HL-60 (cell line): ENCODE data around the gene ZNF672.

Source experiments
- REST ChIP-seq: IDR thresholded peaks from 2 replicates; pipeline ENCODE4 v1.6.1; 2012; ENCODE audit warnings: low read depth; ENCODE audit not compliant: insufficient replicate concordance
- TF ChIP-seq, protein P1 (sequence below): IDR thresholded peaks from one replicate; pipeline ENCODE4 v1.5.1; 2011; ENCODE audit warnings: low read length, control low read depth, inconsistent platforms; ENCODE audit not compliant: insufficient read depth

DNA sequence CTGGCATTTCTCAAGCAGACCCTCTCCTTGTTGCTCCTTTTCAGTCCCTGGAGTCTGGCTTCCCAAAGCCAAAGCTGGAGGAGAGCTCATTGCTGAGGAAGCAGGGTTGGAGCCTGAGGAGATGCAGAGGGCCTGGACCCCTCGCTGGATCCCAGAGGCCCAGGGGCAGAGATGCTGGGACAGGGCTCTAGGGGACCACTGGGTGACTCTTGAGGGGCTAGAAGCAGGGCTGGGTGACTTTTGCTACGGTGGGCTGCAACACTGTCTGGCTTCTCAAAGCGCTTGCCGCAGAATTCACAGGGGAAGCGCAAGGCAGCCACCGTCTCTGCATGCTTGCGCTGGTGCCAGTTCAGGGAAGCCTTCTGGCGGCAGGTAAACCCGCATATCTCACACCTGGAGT, 12.1 kb downstream of the ZNF672 start:
- TF ChIP-seq, protein P1, sequence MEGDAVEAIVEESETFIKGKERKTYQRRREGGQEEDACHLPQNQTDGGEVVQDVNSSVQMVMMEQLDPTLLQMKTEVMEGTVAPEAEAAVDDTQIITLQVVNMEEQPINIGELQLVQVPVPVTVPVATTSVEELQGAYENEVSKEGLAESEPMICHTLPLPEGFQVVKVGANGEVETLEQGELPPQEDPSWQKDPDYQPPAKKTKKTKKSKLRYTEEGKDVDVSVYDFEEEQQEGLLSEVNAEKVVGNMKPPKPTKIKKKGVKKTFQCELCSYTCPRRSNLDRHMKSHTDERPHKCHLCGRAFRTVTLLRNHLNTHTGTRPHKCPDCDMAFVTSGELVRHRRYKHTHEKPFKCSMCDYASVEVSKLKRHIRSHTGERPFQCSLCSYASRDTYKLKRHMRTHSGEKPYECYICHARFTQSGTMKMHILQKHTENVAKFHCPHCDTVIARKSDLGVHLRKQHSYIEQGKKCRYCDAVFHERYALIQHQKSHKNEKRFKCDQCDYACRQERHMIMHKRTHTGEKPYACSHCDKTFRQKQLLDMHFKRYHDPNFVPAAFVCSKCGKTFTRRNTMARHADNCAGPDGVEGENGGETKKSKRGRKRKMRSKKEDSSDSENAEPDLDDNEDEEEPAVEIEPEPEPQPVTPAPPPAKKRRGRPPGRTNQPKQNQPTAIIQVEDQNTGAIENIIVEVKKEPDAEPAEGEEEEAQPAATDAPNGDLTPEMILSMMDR, result no peak
- no peak for TF ChIP-seq REST
